A673 (cell line): Measurements from ENCODE around the gene SRP19. TPM values are rescaled to one million over a fixed set of nuclear protein-coding genes. Genes with fewer than 3 reads are reported as not detected.

ENCODE experiments used
- BruUV-seq: library from RNA; stranded (reverse); fragments of 400-500 nt; replicated peaks from 2 replicates; lab custom pipeline; 2021; lab: Mats Ljungman, UMichigan
- CTCF ChIA-PET: fragments of 300-600 bp; sonication (Branson Sonifier 250); formaldehyde crosslinking; loops from one replicate; lab custom pipeline; 2022; ENCODE audit warnings: antibody characterized with exemption; lab: Charles Lee
- POLR2A ChIA-PET: fragments of 300-600 bp; sonication (Branson Sonifier 250); formaldehyde crosslinking; loops from one replicate; lab custom pipeline; 2022; ENCODE audit warnings: antibody characterized with exemption; ENCODE audit not compliant: low non-redundant PET; lab: Charles Lee
- DNase-seq: peaks from one replicate; pipeline ENCODE4 v3.0.0-alpha.2; 2015; ENCODE audit warnings: low spot score
- H3K27ac ChIP-seq: fragments of 200-600 bp; sonication (generic); 2 replicates; pipeline ENCODE4 v1.5.1; 2016; ENCODE audit warnings: mixed run types, low read depth, mild to moderate bottlenecking, mixed read lengths, antibody characterized with exemption, low read length; ENCODE audit not compliant: poor library complexity, severe bottlenecking
- H3K27me3 ChIP-seq: fragments of 200-600 bp; sonication (generic); replicated peaks from 2 replicates; pipeline ENCODE4 v1.6.1; 2017; ENCODE audit warnings: mixed run types, low read depth, mild to moderate bottlenecking, mixed read lengths, antibody characterized with exemption, low read length; ENCODE audit not compliant: insufficient read depth, poor library complexity
- H3K36me3 ChIP-seq: fragments of 200-600 bp; sonication (generic); 2 replicates; pipeline ENCODE4 v1.6.1; 2016; ENCODE audit warnings: mixed run types, mild to moderate bottlenecking, mixed read lengths, antibody characterized with exemption, low read length; ENCODE audit not compliant: insufficient read depth, poor library complexity, severe bottlenecking
- H3K4me1 ChIP-seq: fragments of 200-600 bp; sonication (generic); 2 replicates; pipeline ENCODE4 v1.6.1; 2017; ENCODE audit warnings: mixed run types, mild to moderate bottlenecking, mixed read lengths, antibody characterized with exemption, low read length; ENCODE audit not compliant: insufficient read depth, poor library complexity, severe bottlenecking
- H3K4me3 ChIP-seq: fragments of 200-600 bp; sonication (generic); 2 replicates; pipeline ENCODE4 v1.5.1; 2016; ENCODE audit warnings: low read depth, mixed run types, mild to moderate bottlenecking, mixed read lengths, low read length; ENCODE audit not compliant: poor library complexity, severe bottlenecking
- H3K9me3 ChIP-seq: fragments of 200-600 bp; sonication (generic); 2 replicates; pipeline ENCODE4 v1.6.1; 2016; ENCODE audit warnings: mixed run types, low read depth, mild to moderate bottlenecking, mixed read lengths, antibody characterized with exemption, low read length; ENCODE audit not compliant: poor library complexity, severe bottlenecking
- EZH2 ChIP-seq: fragments of 200-600 bp; sonication (generic); IDR thresholded peaks from 2 replicates; pipeline ENCODE4 v1.6.1; 2017; ENCODE audit warnings: borderline replicate concordance, low read depth, mild to moderate bottlenecking, mixed read lengths, antibody characterized with exemption, low read length; ENCODE audit not compliant: poor library complexity, severe bottlenecking
- intact Hi-C: fragments of 100-400 bp; cut with micrococcal nuclease; formaldehyde crosslinking; loops from one replicate; pipeline ENCODE4 v1.10.0; 2022; ENCODE audit not compliant: unreplicated experiment
- total RNA-seq: library from RNA; stranded (reverse); gene quantifications from 2 replicates; pipeline ENCODE4 v1.2.3, GENCODE V29; 2021
- TF ChIP-seq, protein P1 (sequence below): fragments of 300-800, 200-600 bp; sonication (generic); conservative IDR thresholded peaks from 2 replicates; pipeline ENCODE4 v1.5.1; 2017; ENCODE audit warnings: low read depth, mild to moderate bottlenecking, antibody characterized with exemption, low read length, moderate library complexity, mixed read lengths

The SRP19 gene
- total RNA-seq, 1 experiment from 2014 or later = 73.9 TPM

DNA sequence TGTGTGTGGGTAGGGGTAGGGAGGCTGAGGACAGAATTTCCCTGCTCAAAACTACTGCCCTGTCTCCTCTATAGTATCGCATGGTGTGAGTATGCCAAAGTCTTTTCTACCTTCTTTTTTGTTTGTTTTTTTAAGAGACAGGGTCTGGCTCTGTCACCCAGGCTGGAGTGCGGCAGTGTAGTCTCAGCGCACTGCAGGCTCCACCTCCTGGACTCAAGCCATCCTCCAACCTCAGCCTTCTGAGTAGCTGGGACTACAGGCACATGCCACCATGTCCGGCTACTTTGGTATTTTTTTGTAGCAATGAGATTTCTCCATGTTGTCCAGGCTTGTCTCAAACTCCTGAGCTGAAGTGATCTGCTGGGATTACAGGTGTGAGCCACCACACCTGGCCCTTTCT lies 2.5 kb downstream of the SRP19 start:
- Histone ChIP-seq H3K27me3 (no peaks in the 10 kb centered on the region), H3K9me3 (no peaks in the 10 kb centered on the region), H3K4me1 (peaks cover 16% of the 10 kb centered on the region), H3K4me3 (no peak overlapping the region), H3K27ac (no peak overlapping the region), H3K36me3 (peaks cover 56% of the 10 kb centered on the region)
- ChIA-PET POLR2A (no interaction called here), CTCF (interaction anchor here (0.6 kb wide), 1 partner anchor 15 kb away, joined by 3 read pairs; no protein-coding TSS in a partner anchor)
- intact Hi-C loops = no loop called here
- no peak for TF ChIP-seq EZH2
- TF ChIP-seq, protein P1, sequence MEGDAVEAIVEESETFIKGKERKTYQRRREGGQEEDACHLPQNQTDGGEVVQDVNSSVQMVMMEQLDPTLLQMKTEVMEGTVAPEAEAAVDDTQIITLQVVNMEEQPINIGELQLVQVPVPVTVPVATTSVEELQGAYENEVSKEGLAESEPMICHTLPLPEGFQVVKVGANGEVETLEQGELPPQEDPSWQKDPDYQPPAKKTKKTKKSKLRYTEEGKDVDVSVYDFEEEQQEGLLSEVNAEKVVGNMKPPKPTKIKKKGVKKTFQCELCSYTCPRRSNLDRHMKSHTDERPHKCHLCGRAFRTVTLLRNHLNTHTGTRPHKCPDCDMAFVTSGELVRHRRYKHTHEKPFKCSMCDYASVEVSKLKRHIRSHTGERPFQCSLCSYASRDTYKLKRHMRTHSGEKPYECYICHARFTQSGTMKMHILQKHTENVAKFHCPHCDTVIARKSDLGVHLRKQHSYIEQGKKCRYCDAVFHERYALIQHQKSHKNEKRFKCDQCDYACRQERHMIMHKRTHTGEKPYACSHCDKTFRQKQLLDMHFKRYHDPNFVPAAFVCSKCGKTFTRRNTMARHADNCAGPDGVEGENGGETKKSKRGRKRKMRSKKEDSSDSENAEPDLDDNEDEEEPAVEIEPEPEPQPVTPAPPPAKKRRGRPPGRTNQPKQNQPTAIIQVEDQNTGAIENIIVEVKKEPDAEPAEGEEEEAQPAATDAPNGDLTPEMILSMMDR = no peak
- BruUV-seq = no TSS peak
- DNase-seq = no peak

DNA sequence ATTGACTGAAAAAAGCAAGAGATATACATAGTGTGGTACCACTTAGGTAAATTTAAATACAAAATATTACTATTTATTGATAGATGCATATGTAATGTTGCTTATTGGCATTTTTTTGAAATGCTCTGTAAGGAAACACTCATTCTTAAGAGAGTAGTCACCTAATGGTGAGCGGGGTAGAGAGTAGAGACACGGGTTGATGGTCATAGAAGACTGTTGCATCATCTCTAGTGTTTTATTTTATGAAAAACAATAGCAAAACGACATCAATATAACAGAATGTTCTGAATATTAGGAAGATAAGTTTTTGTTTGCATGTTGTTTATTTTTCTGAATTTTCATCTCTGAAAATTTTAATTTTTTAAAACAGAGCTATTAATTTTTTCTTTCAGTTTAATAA lies 4.0 kb downstream of the SRP19 start:
- CTCF ChIA-PET = no interaction called here
- BruUV-seq = no TSS peak
- TF ChIP-seq EZH2 = no peak
- TF ChIP-seq, protein P1 = no peak

DNA sequence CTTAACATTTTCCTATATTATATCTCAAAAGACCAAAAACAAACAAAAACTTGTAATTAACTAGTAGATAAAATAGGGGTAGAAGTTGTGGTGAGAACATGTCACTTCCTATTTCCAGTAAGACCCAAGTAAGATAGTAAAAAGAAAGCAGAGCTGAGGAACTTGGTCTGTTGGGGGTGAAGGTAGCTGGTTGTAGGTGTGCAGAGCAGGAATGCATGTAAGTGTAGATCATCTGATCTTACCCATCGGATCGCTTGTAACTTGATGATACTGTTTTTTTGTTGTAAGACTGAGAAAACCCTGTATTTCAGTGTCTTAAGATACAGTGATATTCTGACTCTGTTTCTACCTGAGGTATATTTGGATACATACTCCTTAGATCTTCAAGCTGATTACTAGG lies 5.7 kb downstream of the SRP19 start:
- BruUV-seq = no TSS peak
- H3K4me1 ChIP-seq = peaks cover 12% of the 10 kb centered on the region
- H3K27ac ChIP-seq = no peak overlapping the region
- H3K9me3 ChIP-seq = no peaks in the 10 kb centered on the region
- POLR2A ChIA-PET = no interaction called here
- H3K27me3 ChIP-seq = no peaks in the 10 kb centered on the region
- H3K4me3 ChIP-seq = no peak overlapping the region
- TF ChIP-seq, protein P1 = no peak
- intact Hi-C loops = no loop called here
- DNase-seq = no peak
- peaks cover 76% of the 10 kb centered on the region for H3K36me3 ChIP-seq
- CTCF ChIA-PET = no interaction called here

More for the DNA sequence above, 4.0 kb downstream of the SRP19 start:
- H3K4me3 ChIP-seq = no peak overlapping the region
- H3K27ac ChIP-seq = no peak overlapping the region
- intact Hi-C loops = no loop called here
- H3K4me1 ChIP-seq = peaks cover 16% of the 10 kb centered on the region
- H3K27me3 ChIP-seq = no peaks in the 10 kb centered on the region
- H3K9me3 ChIP-seq = no peaks in the 10 kb centered on the region
- peaks cover 66% of the 10 kb centered on the region for H3K36me3 ChIP-seq
- POLR2A ChIA-PET = no interaction called here
- no peak for DNase-seq
